ENCODE results near the gene DMRT1.

DNA sequence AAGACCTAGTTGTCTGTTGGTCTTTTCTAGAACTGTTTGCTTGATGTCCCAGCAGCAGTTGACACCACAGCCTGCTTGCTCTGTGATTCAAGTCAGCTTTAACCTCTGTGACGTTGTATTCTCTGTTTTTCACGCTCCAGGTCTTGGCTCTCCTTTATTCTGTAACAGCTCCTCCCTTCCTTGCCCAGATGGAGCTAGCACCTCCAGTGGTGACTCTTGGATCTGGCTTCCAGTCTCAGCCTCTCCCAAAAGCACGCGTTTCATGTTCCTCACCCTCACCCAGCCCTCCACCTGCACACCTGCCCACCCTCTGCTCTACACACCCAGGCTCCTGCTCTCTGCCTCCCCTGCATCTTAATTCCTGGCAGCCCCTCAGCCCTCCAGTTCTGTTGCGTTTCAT, 50.6 kb downstream of the DMRT1 start:
- TF ChIP-seq, protein P1, sequence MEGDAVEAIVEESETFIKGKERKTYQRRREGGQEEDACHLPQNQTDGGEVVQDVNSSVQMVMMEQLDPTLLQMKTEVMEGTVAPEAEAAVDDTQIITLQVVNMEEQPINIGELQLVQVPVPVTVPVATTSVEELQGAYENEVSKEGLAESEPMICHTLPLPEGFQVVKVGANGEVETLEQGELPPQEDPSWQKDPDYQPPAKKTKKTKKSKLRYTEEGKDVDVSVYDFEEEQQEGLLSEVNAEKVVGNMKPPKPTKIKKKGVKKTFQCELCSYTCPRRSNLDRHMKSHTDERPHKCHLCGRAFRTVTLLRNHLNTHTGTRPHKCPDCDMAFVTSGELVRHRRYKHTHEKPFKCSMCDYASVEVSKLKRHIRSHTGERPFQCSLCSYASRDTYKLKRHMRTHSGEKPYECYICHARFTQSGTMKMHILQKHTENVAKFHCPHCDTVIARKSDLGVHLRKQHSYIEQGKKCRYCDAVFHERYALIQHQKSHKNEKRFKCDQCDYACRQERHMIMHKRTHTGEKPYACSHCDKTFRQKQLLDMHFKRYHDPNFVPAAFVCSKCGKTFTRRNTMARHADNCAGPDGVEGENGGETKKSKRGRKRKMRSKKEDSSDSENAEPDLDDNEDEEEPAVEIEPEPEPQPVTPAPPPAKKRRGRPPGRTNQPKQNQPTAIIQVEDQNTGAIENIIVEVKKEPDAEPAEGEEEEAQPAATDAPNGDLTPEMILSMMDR (IDR thresholded peaks at IDR 0.05) = no peak
- TF ChIP-seq EP300 (IDR thresholded peaks at IDR 0.05) = no peak

Data from tibial nerve (tissue), 4 donors.